ENCODE measurements around the gene ZNF76.
"Not testable (repeated sequence)": the region's sequence is repeated elsewhere in the genome, so short reads cannot be mapped to it uniquely, and the experiment has no call there.

The ZNF76 gene

GRCh38 chr6:35299674-35300073 is 40.1 kb downstream of the ZNF76 start:
- Histone ChIP-seq H3K36me3 (ENCODE audit: low read depth) (peaks cover 5% of the 10 kb centered on the region; the same call in 1 of the 2 replicates), H3K4me1 (ENCODE audit: insufficient read depth, poor library complexity, severe bottlenecking) (peaks cover 14% of the 10 kb centered on the region), H3K27ac (ENCODE audit: poor library complexity, severe bottlenecking) (no peak overlapping the region), H3K27me3 (ENCODE audit: insufficient read depth, poor library complexity, severe bottlenecking) (no peaks in the 10 kb centered on the region), H3K9me3 (ENCODE audit: severe bottlenecking) (no peaks in the 10 kb centered on the region), H3K4me3 (ENCODE audit: severe bottlenecking) (no peak overlapping the region)
- no peak for TF ChIP-seq CTCF (IDR thresholded peaks at IDR 0.05; ENCODE audit: poor library complexity, severe bottlenecking)
- DNase-seq (ENCODE audit: low spot score) = no peak
- ATAC-seq (ENCODE audit: low read depth) = no peak

- no peak for ATAC-seq (ENCODE audit: low read depth)
- H3K36me3 ChIP-seq (ENCODE audit: low read depth) = peaks cover 5% of the 10 kb centered on the region; the same call in 1 of the 2 replicates
- no peak overlapping the region for H3K4me3 ChIP-seq (ENCODE audit: severe bottlenecking)
- H3K27me3 ChIP-seq (ENCODE audit: insufficient read depth, poor library complexity, severe bottlenecking) = no peaks in the 10 kb centered on the region
- TF ChIP-seq CTCF (IDR thresholded peaks at IDR 0.05; ENCODE audit: poor library complexity, severe bottlenecking) = no peak
- H3K9me3 ChIP-seq (ENCODE audit: severe bottlenecking) = no peaks in the 10 kb centered on the region
- H3K27ac ChIP-seq (ENCODE audit: poor library complexity, severe bottlenecking) = no peak overlapping the region
- DNase-seq (ENCODE audit: low spot score) = no peak
- H3K4me1 ChIP-seq (ENCODE audit: insufficient read depth, poor library complexity, severe bottlenecking) = peaks cover 14% of the 10 kb centered on the region
Measured at GRCh38 chr6:35300848-35301247, 41.3 kb downstream of the ZNF76 start.

- Histone ChIP-seq H3K27ac (ENCODE audit: poor library complexity, severe bottlenecking) (peak overlapping the region; percentile 57), H3K4me1 (ENCODE audit: insufficient read depth, poor library complexity, severe bottlenecking) (peaks cover 14% of the 10 kb centered on the region), H3K4me3 (ENCODE audit: severe bottlenecking) (no peak overlapping the region), H3K36me3 (ENCODE audit: low read depth) (peaks cover 5% of the 10 kb centered on the region; the same call in 1 of the 2 replicates), H3K9me3 (ENCODE audit: severe bottlenecking) (no peaks in the 10 kb centered on the region), H3K27me3 (ENCODE audit: insufficient read depth, poor library complexity, severe bottlenecking) (no peaks in the 10 kb centered on the region)
- no peak for DNase-seq (ENCODE audit: low spot score)
- peak; percentile 77 for ATAC-seq (ENCODE audit: low read depth)
- no peak for TF ChIP-seq CTCF (IDR thresholded peaks at IDR 0.05; ENCODE audit: poor library complexity, severe bottlenecking)
Measured at GRCh38 chr6:35302604-35303241, 43.2 kb downstream of the ZNF76 start.

- ATAC-seq (ENCODE audit: low read depth) (no peak), DNase-seq (ENCODE audit: low spot score) (no peak)
- H3K27me3 ChIP-seq (ENCODE audit: insufficient read depth, poor library complexity, severe bottlenecking) = no peaks in the 10 kb centered on the region
- H3K4me3 ChIP-seq (ENCODE audit: severe bottlenecking) = no peak overlapping the region
- H3K4me1 ChIP-seq (ENCODE audit: insufficient read depth, poor library complexity, severe bottlenecking) = peaks cover 14% of the 10 kb centered on the region
- H3K9me3 ChIP-seq (ENCODE audit: severe bottlenecking) = no peaks in the 10 kb centered on the region
- peaks cover 5% of the 10 kb centered on the region; the same call in 1 of the 2 replicates for H3K36me3 ChIP-seq (ENCODE audit: low read depth)
- no peak for TF ChIP-seq CTCF (IDR thresholded peaks at IDR 0.05; ENCODE audit: poor library complexity, severe bottlenecking)
- no peak overlapping the region for H3K27ac ChIP-seq (ENCODE audit: poor library complexity, severe bottlenecking)
Measured at GRCh38 chr6:35304299-35304698, 44.8 kb downstream of the ZNF76 start.

- Histone ChIP-seq H3K36me3 (ENCODE audit: low read depth) (peaks cover 2% of the 10 kb centered on the region; the same call in 1 of the 2 replicates), H3K27me3 (ENCODE audit: insufficient read depth, poor library complexity, severe bottlenecking) (no peaks in the 10 kb centered on the region), H3K4me1 (ENCODE audit: insufficient read depth, poor library complexity, severe bottlenecking) (peaks cover 14% of the 10 kb centered on the region), H3K4me3 (ENCODE audit: severe bottlenecking) (no peak overlapping the region), H3K9me3 (ENCODE audit: severe bottlenecking) (no peaks in the 10 kb centered on the region), H3K27ac (ENCODE audit: poor library complexity, severe bottlenecking) (no peak overlapping the region)
- DNase-seq (ENCODE audit: low spot score) = no peak
- no peak for ATAC-seq (ENCODE audit: low read depth)
- no peak for TF ChIP-seq CTCF (IDR thresholded peaks at IDR 0.05; ENCODE audit: poor library complexity, severe bottlenecking)
Measured at GRCh38 chr6:35305117-35305516, 45.6 kb downstream of the ZNF76 start.

- H3K4me3 ChIP-seq (ENCODE audit: severe bottlenecking); DNase-seq (ENCODE audit: low spot score); H3K27me3 ChIP-seq (ENCODE audit: insufficient read depth, poor library complexity, severe bottlenecking); ATAC-seq (ENCODE audit: low read depth); H3K9me3 ChIP-seq (ENCODE audit: severe bottlenecking); H3K36me3 ChIP-seq (ENCODE audit: low read depth); H3K27ac ChIP-seq (ENCODE audit: poor library complexity, severe bottlenecking): not testable (repeated sequence)
- H3K4me1 ChIP-seq (ENCODE audit: insufficient read depth, poor library complexity, severe bottlenecking) = peaks cover 14% of the 10 kb centered on the region
Measured at GRCh38 chr6:35307138-35307537, 47.6 kb downstream of the ZNF76 start.

- not testable (repeated sequence) for H3K27ac ChIP-seq (ENCODE audit: poor library complexity, severe bottlenecking); DNase-seq (ENCODE audit: low spot score); H3K9me3 ChIP-seq (ENCODE audit: severe bottlenecking); H3K4me3 ChIP-seq (ENCODE audit: severe bottlenecking); H3K36me3 ChIP-seq (ENCODE audit: low read depth); ATAC-seq (ENCODE audit: low read depth); H3K4me1 ChIP-seq (ENCODE audit: insufficient read depth, poor library complexity, severe bottlenecking); H3K27me3 ChIP-seq (ENCODE audit: insufficient read depth, poor library complexity, severe bottlenecking)
Measured at GRCh38 chr6:35308543-35308942, 49.0 kb downstream of the ZNF76 start.
